ENCODE data around the gene TLL1.

Gene TLL1

DNA sequence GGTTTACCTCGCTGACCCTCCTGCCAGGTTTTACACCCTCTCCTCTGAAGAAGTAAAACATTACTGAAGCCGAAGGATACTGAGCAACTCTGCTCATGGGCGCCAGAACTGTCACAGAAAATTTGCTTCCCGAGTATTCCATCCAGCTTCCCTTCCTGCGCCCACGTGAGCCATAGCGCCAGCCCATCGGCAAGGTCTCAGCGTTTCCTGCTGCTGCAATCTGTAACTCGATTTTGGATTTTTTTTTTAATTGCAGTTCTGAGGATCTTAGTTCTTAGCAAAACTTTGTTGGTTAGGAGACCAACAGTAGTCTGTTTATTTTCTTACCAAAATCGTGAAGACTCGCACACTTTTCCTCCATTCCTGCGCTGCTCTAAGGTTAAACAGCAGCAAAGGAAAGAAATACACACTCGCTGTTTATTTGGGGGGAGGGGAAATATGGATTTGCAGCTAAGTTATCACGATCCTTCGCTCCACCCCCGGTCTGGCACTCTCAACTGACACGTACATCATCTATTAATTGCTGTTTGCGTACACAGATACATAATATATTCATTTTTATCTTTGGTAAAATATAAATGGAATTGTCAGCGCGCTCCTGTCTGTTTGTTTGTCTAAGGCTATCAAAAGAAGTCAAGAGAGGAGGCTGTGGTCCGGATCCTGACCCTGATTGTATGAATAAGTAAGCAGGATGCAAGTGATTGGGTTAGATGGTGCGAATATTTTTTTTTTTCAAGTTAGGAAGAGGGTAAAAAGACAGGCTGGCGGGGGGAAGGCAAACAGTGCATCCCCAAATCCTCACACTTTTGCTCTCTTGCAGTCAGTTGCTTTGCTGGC lies at the start of gene TLL1:
Gene TLL1 (plus strand): TSS at position 777 of the 837 bp plus-strand sequence. CDS start 668 bp downstream, outside the sequence.
- DNase-seq (ENCODE audit: low spot score): no peak

- DNase-seq (ENCODE audit: low spot score): no peak
These were observed 46.9 kb upstream of the TLL1 start for GRCh38 chr4:165826166-165826565.

- no peak for DNase-seq (ENCODE audit: low spot score)
These were observed 46.0 kb upstream of the TLL1 start for GRCh38 chr4:165827018-165827417.

- no peak for DNase-seq (ENCODE audit: low spot score)
These were observed 44.1 kb upstream of the TLL1 start for GRCh38 chr4:165828928-165829327.

GRCh38 chr4:165834116-165834515 lies 38.9 kb upstream of the TLL1 start:
- DNase-seq (ENCODE audit: low spot score): no peak

DNA sequence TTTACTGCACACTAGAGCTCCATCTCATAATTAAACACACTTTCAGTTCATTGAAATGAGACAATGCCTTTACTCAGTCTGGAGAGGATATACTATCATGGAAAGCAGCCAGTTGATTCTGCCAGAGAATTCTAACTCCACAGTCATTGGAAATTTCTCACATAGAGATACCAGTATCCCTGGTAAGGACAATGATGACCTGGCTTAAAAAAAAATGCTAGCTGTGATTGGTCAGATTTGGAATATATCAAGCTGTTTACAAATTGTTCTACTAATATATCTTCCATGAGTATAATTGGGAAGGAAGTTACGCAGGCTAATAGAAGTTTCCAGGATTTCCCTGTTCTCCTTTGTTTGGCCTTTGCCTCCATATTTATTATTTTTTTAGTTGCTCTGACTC lies 34.5 kb upstream of the TLL1 start:
- no peak for DNase-seq (ENCODE audit: low spot score)

DNA sequence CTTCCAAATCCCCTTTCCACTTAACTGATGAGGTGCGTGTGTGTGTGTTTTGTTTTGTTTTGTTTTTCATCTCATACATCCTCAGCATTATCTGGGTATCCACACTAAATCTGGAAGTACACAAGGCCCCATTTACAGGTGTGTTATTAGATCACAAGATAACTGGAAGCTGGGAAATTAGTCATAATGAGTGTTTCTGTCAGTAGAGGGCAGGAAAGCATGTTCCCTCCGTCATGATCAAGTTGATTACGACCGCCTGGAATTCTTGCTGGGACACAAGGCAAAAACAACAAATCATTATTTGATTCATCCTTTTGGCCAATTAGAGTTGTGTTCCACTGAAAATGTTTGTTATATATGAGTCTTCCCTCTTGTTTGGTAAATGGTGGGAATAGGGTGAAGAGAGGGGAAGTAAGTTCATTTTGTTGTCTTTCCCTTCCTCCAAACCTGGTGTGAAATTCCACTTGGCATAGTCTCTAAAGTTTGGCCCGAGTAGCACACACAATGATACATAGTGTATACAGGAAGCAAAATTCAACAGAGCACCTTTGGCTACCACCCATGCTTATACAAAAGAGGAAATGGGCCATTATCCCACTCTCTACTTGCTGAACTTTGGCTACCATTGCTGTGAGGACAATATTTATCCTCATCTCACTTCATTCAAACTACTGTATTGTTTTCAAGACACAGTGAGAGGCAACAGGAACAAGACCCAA lies 33.3 kb upstream of the TLL1 start:
- no peak for DNase-seq (ENCODE audit: low spot score)

DNA sequence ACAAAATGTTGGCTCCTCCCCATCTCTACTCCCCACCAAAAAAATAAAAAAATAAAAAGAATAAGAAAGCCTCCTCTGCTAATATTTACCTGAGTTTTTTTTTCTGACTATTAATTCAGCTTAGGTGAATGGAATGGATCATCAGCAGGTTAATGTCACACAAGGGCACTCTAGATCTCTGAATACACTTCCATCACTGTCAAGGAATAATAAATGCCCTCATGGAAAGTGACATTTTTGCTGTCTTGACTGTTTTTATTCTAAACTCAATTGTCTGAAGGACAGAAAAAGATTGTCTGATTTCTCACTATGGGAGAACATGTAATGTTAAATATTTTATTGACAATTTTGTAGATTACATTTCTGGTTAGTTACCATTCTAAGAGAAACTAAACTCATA lies 30.4 kb upstream of the TLL1 start:
- DNase-seq (ENCODE audit: low spot score): no peak

- no peak for DNase-seq (ENCODE audit: low spot score)
These were observed 28.9 kb upstream of the TLL1 start for GRCh38 chr4:165844161-165844560.

- no peak for DNase-seq (ENCODE audit: low spot score)
These were observed 21.8 kb upstream of the TLL1 start for GRCh38 chr4:165851256-165851655.

GRCh38 chr4:165855191-165855590 lies 17.8 kb upstream of the TLL1 start:
- DNase-seq (ENCODE audit: low spot score): no peak

DNA sequence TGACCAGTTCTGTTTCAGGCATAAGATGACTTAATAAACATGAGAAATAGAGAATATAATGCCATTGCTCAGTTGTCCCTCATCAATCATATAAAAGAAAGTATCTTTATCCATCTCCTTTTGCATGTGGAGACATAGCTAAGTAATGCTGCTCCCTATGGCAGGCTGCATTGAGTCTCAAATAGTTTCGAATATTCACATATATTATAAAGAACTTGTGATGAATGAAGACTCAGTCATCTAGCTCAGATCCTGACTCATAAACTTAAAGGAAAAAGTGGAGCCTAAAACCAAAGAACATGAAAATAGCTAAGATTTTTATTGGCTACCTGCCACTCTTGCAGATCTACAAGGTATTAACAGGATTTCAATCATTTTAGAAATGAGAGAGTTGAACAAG lies 11.7 kb upstream of the TLL1 start:
- no peak for DNase-seq (ENCODE audit: low spot score)

DNA sequence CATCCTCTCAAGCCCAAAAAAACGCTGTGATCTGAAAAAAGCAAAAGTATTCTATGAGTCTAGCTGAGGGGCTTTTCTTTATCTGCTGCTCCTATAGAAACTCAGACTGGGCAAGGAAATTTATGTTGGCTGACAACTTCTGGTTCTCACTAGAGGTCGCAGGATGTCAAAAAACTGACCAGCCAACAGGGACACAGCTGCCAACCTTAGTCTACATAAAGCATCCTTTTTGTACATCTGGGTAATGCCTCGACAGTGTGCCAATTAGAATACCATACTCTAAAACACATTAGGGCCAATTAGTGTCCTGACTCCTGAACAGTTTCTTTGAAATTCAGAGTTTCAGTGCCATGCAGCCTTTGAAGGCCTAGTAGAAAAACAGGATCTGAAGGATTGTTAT lies 8.8 kb upstream of the TLL1 start:
- DNase-seq (ENCODE audit: low spot score): no peak

- DNase-seq (ENCODE audit: low spot score): no peak
These were observed 6.9 kb upstream of the TLL1 start for GRCh38 chr4:165866019-165866650.

GRCh38 chr4:165867961-165868360 lies 5.1 kb upstream of the TLL1 start:
- DNase-seq (ENCODE audit: low spot score): no peak

DNA sequence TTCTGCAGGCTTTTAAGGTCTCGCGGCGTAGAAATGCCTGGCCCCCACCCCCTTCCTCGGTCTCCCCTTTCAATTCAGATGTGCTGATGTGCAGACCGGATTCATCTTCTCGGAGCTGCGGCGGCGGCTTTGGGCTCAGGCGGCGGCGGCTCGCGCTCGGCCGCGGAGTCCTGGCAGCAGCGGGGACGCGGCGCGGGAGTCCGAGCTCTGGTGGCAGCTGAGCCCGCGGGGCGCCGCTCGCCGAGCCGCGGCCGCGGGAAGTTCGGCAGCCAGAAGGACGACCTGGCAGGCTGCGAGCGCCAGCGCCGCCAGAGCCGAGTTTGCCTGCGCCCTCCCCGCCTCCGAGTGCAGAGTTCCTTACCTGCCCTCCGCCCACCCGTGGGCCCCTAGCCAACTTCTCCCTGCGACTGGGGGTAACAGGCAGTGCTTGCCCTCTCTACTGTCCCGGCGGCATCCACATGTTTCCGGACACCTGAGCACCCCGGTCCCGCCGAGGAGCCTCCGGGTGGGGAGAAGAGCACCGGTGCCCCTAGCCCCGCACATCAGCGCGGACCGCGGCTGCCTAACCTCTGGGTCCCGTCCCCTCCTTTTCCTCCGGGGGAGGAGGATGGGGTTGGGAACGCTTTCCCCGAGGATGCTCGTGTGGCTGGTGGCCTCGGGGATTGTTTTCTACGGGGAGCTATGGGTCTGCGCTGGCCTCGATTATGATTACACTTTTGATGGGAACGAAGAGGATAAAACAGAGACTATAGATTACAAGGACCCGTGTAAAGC lies 448 bp downstream of the TLL1 start:
- no peak for DNase-seq (ENCODE audit: low spot score)

DNA sequence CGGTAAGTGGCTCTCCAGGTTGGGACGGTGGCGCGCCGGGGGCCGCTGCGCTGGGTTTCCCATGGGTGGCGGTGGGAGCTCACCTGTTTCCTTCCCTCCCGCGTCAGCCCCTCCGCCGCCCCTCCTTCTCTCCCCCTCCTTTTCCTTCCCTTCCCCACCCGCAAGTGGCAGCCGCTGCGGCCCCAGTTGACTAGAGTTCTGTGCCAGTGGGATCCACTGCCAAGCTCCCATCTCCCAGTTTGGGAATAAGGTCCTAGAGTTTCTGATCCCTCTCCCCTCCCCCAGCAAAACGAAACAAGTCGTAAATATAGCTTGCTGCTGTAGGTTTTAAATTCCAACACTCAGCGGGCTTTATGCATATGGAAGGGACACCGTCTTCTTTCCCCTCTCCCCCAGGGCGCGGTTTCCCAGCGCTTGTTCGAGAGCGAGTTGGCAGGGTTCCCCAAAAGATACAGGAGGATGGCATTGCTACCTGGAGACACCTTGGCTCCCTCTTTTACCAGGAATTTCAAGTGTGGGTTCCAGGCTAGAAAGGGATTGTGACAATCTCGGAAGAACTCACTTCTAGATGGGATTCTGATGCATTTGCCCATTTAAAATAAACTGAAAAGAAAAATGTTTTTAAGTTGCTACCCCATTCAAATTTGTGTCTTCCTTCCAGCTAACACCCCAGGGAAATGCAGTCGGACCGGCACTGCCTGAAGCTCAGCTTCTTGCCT lies 1.2 kb downstream of the TLL1 start:
- no peak for DNase-seq (ENCODE audit: low spot score)

- no peak for DNase-seq (ENCODE audit: low spot score)
These were observed 1.8 kb downstream of the TLL1 start for GRCh38 chr4:165874791-165875371.

- DNase-seq (ENCODE audit: low spot score): no peak
These were observed 2.4 kb downstream of the TLL1 start for GRCh38 chr4:165875446-165875845.

DNA sequence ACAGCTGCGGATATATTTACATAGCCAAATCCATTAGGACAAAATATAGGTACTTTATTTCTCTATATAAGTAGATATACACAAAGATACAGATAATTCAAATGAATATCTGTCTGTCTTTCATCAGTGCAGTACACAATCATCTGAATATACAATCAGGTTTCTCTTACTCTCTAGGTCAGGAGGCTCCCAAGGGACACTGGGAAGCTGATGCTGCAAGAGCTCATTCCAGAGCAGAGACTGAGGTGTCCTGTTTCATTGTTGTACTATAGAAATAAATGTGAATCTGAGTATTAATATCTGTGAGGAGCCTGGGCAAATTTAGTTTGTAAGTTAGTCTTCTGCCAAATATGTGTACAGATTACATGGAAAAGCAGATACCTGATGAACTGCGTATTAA lies 4.2 kb downstream of the TLL1 start:
- no peak for DNase-seq (ENCODE audit: low spot score)

DNA sequence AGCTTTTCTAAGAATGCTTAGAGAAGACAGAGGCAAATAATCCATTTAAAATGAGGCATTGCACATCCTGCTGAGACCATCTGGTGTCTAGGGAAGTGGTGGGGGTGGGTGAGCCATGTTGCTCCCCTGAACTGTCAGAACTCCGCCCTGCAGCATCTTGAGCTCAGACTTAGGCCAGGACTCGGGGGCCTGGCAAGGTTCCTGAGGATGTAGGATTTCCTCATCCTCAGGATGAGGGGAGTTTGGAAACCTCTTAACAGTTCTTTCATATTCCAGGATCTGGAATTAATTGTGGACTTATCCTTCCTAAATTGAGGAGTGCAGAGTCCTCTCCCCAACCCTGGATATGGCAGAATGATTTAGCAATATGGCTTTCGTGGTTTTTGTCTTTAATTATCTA lies 6.6 kb downstream of the TLL1 start:
- DNase-seq (ENCODE audit: low spot score): no peak

Measured in CD4-positive, alpha-beta T cell treated with Interleukin-2 at 100 ng/mL for 4 hours (primary cell).